Liver (tissue), 3 donors: ENCODE results near the gene CD55.

ENCODE experiments used
- EGR1 ChIP-seq, 2 donors: IDR thresholded peaks; 2 replicates each; pipeline ENCODE4 v1.6.1; 2016 to 2018; ENCODE audit warnings: antibody characterized with exemption in 2 of 2, low read depth in 2 of 2
- JUND ChIP-seq, 2 donors: IDR thresholded peaks; 2 replicates each; pipeline ENCODE4 v1.6.1; 2016; ENCODE audit warnings: antibody characterized with exemption in 2 of 2
- TAF1 ChIP-seq: conservative IDR thresholded peaks from 2 replicates; pipeline ENCODE4 v1.6.1; 2016; ENCODE audit warnings: antibody characterized with exemption, mild to moderate bottlenecking
- TF ChIP-seq, protein P1 (sequence below): fragments of 150-350 bp; IDR thresholded peaks from 2 replicates; pipeline ENCODE4 v1.5.1; 2017; ENCODE audit warnings: improper control_type of control experiment, low read depth, low read length; ENCODE audit not compliant: missing input control
- TF ChIP-seq, protein P2 (sequence below): IDR thresholded peaks from 2 replicates; pipeline ENCODE4 v1.6.1; 2016; ENCODE audit warnings: antibody characterized with exemption, mild to moderate bottlenecking
- TF ChIP-seq, protein P3 (sequence below): IDR thresholded peaks from 2 replicates; pipeline ENCODE4 v1.6.1; 2016; ENCODE audit warnings: antibody characterized with exemption
- donor health status: healthy.
- donor health status: healthy.

DNA sequence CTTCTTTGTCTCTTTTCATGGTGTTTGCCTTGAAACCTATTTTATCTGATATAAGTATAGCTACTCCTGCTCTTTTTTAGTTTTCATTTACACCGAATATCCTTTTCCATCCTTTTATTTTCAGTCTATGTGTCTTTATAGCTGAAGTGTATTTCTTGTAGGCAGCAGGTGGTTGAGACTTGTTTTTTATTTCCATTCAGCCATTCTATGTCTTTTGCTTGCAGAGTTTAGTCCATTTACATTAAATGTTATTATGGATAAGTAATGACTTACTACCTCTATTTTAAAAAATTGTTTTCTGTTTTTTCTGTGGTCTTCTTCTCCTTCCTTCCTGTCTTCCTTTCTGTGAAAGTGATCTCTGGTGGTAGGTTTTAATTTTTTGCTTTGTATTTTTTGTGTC is 45.0 kb upstream of the CD55 start:
- TF ChIP-seq, protein P1, sequence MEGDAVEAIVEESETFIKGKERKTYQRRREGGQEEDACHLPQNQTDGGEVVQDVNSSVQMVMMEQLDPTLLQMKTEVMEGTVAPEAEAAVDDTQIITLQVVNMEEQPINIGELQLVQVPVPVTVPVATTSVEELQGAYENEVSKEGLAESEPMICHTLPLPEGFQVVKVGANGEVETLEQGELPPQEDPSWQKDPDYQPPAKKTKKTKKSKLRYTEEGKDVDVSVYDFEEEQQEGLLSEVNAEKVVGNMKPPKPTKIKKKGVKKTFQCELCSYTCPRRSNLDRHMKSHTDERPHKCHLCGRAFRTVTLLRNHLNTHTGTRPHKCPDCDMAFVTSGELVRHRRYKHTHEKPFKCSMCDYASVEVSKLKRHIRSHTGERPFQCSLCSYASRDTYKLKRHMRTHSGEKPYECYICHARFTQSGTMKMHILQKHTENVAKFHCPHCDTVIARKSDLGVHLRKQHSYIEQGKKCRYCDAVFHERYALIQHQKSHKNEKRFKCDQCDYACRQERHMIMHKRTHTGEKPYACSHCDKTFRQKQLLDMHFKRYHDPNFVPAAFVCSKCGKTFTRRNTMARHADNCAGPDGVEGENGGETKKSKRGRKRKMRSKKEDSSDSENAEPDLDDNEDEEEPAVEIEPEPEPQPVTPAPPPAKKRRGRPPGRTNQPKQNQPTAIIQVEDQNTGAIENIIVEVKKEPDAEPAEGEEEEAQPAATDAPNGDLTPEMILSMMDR, result no peak
- TF ChIP-seq JUND (IDR thresholded peaks at IDR 0.05) (no peak), TAF1 (no peak), EGR1 (IDR thresholded peaks at IDR 0.05; ENCODE audit: low read depth in 2 of 2) (no peak)
- TF ChIP-seq, protein P2, sequence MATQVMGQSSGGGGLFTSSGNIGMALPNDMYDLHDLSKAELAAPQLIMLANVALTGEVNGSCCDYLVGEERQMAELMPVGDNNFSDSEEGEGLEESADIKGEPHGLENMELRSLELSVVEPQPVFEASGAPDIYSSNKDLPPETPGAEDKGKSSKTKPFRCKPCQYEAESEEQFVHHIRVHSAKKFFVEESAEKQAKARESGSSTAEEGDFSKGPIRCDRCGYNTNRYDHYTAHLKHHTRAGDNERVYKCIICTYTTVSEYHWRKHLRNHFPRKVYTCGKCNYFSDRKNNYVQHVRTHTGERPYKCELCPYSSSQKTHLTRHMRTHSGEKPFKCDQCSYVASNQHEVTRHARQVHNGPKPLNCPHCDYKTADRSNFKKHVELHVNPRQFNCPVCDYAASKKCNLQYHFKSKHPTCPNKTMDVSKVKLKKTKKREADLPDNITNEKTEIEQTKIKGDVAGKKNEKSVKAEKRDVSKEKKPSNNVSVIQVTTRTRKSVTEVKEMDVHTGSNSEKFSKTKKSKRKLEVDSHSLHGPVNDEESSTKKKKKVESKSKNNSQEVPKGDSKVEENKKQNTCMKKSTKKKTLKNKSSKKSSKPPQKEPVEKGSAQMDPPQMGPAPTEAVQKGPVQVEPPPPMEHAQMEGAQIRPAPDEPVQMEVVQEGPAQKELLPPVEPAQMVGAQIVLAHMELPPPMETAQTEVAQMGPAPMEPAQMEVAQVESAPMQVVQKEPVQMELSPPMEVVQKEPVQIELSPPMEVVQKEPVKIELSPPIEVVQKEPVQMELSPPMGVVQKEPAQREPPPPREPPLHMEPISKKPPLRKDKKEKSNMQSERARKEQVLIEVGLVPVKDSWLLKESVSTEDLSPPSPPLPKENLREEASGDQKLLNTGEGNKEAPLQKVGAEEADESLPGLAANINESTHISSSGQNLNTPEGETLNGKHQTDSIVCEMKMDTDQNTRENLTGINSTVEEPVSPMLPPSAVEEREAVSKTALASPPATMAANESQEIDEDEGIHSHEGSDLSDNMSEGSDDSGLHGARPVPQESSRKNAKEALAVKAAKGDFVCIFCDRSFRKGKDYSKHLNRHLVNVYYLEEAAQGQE, result no peak
- TF ChIP-seq, protein P3, sequence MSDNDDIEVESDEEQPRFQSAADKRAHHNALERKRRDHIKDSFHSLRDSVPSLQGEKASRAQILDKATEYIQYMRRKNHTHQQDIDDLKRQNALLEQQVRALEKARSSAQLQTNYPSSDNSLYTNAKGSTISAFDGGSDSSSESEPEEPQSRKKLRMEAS, result no peak
